NCI-H748 (cell line): Measurements from ENCODE around the gene HOXC10.

Experiments used
- DNase-seq: peaks from one replicate; lab custom pipeline; 2025; ENCODE audit not compliant: unreplicated experiment; lab: John Stamatoyannopoulos, UW

The HOXC10 gene

DNA sequence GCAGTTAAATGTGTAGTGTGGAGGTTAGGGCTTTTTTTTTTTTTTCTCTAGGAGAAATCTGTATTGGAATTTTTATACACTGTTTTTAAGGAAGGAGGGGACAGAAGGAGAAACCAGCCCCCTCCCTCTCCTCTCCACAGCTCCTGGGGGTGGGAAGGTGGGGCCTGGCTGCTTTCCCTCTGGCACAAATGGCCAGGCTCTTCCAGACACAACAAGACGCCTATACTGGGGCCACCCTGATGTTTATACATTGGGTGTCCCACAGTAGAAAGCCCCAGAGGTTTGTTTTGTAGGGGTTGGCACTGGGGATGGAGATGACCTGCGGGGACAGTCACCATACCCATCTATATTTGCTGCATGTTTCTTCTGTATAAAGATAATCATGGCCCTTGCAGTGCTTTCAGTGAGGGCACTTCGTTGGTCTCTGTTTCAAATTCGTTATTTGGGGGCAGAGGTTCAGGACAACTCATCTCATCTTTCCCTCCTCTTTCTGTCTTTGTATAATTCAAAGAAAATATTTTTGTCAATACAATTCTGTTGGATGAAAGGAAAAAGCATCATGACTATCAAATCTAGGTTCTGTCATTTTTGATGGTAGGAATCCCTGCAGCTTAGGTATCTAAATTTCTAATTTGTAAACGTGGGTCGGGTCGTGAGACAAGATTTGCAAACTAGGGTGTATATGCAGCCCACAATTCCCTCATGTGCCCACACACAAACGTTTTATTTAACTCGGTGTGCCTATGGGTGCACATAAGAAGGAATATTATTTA lies 7.9 kb upstream of the HOXC10 start:
- no peak for DNase-seq

DNA sequence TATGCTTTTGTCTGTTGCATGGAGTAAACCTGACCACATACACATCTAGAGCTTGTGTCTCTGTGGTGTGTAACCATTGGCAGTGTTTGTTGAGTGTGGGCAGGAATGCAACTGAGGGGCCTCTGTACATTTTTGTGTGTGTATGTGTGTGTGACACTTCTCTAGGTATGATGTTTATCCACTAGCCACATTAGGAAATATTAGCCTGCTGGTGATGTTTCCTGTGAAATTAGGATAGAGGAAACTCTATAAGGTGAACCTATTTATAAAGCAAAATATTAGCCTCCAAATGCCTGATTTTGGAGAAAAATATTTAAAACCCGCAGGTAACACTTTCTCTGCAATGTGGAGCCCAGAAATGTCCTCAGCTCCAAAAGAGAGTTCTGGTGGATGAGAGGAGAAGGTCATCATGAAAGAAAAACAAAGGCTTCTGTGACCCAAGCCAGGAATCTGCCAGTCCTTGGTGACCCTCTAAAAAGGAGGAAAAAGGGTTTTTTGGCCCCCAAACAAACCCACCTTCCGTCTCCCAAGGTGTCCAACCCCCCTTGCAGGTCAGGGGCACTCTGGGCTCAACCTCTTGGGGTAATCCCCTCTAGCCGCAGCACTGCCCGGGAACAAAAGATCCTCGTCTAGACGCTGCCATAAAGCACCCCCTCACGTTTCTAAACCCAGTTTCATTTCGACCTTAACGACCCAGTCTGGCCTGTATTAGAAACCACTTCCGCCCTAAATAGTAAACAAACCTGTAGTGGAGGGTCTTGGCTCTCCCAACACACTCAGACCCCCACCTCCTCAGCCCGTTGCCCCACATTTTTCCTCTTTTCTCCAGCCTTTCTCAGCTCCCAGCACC lies 7.1 kb upstream of the HOXC10 start:
- no peak for DNase-seq

DNA sequence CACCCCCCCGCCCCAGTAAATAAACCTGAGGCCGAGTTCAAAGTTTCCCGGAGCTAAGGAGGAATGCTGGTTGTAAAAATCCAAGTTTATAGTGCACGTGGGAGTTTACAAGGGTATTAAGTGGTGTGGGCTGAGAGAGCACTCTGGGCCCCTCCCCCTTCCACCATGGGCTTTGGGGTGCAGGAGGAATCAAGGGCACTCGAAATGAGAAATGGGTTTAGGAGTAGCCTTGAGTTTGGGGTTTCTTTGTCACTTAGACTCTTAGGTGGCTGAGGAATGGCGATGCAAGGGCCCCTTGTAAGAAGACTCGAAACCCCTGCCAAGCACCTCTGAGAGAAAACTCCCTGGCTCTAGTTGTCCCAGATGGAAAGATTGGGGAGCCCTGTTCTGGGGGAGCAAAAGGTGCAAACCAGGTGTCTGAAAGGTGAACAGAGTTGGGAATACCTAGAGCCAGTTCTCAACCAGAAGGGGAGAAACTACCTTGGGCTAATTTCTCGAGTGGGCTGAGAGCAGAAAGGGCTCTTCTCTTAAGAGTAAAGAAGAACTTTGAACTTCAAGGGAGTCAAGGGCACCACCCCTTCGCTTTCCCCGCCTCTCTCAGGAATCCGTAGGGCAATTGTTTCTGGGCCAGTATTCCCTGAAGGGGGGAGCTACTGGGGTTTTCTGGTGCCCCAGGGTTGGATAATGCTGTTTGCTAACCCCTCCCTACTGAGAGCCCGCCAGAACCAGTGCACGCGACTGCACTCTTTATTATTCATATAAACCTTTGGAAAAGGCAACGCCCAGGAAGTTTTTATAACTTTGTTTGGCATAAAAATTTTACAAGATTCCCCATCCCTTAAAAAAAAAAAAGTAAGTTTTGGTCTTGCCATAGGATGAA lies 6.2 kb upstream of the HOXC10 start:
- DNase-seq = peak; percentile 16

DNA sequence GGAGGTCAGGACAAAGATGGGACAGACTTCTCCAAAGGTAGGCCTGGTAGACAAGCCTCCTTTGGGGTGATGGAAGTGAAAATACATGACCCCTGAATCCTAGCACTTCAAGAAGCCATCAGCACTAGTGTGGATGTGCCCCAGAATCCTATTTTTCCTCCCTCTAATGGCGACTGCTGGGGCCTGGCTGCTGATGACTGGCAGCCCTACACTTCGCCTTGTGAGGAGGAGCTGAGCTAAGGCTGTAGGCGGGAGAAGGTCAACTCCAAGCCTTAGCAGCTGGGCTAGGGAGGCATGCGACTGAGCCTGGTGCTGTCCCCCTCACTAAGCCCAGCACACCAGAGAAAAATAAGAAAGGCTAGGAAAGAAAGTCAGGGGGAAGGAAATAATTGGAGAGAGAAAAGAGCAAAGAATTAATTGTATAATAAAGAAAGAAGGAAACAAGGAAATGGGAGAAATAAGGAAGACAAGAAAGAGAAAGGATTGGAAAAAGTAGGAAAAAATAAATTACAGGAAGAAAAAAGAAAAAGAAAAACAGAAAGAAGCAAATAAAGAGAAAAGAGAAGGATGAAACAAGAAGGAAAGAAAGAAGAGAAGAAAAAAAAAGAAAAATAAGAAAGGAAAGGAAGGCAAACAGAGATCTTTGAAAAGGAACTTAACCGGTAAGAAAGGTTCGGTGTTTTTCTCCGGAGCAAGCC lies 4.7 kb upstream of the HOXC10 start:
- no peak for DNase-seq

DNA sequence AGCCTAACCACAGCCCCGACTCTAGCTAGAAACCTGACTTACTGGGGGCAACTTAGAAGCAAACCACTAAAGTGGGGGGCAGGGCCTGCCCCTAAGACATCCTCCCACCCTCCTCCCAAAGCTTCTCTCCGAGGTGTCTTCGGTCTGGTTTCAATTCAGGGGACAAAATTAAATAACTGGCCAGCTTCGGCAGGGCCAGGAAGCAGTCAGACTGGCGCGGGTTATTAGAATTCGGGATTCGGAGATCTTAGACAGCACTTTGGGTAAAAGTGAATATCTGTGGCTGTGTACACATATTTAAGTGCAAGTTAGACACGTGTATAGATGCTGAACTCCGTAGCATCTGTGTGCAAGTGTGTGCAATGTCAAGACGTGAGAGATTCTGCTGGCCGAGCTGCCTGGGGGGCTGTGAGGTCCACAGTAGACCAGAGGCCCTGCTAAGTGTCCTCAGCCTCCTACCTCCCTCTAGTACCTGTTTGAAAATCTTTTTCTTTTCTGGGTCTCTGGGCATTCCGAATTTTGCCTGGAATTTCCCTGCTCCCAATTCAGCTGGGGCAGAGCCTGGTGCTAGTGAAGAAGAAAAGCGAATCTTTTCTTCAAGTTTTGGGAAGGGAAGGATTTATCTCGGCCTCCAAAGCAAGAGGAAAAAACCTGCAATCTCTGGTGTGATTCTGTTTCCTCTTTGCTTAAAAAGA lies 4.0 kb upstream of the HOXC10 start:
- no peak for DNase-seq

DNA sequence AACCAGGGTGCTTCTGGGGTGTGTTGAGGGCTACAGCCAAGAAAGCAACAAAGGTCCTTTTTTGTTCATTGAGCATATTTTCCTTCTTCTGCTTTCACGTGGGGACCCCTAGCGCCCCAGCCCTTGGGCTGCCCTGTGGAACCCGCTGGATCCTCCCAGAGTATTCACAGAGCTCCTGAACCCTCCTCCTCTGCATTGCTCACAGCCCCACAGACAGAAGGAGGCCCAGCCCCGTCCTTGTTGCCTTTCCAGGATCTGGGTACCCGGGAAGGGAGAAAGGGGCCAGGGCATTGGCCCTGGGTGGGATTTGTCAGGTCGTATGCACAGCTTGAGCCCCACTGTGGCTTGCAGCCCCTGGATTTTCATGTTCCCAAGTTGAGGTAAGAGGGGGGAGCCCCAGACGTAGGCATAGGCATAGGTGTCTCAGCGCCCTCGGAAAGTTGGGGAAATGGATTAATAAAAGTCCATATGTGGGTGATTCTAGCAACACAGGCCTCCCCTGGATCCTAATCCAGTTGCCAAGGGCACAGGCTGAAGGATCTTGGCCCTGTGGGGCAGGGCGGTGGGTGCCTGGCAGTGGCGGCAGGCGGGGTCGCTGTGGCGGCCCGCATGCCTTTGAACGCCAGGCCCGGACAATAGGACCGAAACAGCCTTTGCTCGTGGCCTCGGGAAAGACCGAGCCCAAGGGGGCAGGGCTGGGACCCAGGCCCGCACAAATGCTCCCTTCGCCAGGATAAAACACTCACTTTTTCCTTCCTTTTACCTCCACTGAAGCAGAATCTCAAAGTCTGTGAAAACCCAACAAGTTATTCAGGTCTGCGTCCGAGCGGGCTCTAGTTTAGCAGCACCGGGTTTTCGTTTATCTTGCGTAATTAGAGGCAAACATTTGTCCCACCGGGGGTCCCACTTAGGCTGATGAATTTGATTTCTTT lies 3.0 kb upstream of the HOXC10 start:
- DNase-seq = no peak

DNA sequence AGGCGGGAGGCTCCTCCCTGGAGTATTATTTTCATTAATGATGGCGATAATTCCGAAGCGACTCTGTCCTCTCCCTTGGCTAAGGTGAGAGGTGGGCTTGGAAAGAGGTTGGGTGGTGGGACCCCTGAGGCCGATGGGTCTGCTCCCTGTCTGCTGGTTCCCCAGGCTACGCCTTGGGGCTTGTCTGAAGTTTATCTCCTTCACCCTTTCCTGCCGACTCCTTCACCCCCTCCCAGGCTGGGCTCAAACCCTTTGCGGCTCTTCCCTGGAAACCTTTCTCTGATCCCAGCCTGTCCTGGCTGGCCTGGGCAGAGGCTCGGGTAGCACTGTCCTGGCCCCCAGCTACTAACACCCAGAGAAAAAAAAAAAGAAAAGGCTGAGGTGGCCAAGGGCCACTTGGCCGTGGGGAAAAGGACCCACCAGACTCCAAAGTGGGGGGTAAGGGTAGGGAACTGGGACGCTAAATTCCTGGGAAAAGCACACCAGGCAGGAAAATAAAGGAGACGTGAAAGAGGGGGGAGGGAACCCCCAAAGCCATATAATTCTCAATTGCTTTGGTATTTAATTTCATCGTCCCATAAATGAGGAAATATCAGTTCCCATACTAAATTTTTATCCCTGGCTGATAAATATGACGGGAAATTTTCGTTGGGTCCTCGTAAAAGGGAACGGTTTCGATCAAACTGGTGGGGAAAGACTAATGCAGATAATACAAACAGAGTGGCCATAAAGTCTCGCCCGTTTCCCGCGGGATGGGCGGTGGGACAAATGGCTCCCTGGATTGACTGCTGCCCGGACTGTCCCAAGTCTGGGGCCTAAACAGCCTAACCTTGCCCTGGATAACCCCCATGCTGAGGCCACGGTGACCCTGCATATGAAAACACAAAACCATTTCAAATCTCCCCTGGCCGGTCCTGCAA lies 2.0 kb upstream of the HOXC10 start:
- no peak for DNase-seq

DNA sequence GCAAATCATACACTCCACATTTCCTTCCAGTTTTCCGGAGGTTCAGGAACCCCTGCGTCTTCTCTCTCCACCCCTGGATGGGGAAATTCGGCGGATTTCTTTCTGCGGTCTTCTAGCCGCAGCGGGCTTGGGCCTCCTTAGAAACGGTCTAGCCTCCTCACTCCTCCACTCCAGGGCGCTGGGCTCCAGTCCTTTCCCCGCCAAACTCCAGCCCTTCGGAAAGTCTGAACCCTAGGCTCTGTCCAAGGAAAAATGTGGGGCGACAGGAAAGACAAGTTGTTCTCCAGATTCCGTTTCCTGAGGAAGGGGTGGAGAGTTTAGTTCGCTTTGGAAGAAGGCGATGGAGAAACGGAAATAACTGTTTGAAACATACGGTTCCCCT lies 1.4 kb upstream of the HOXC10 start:
- DNase-seq = no peak

DNA sequence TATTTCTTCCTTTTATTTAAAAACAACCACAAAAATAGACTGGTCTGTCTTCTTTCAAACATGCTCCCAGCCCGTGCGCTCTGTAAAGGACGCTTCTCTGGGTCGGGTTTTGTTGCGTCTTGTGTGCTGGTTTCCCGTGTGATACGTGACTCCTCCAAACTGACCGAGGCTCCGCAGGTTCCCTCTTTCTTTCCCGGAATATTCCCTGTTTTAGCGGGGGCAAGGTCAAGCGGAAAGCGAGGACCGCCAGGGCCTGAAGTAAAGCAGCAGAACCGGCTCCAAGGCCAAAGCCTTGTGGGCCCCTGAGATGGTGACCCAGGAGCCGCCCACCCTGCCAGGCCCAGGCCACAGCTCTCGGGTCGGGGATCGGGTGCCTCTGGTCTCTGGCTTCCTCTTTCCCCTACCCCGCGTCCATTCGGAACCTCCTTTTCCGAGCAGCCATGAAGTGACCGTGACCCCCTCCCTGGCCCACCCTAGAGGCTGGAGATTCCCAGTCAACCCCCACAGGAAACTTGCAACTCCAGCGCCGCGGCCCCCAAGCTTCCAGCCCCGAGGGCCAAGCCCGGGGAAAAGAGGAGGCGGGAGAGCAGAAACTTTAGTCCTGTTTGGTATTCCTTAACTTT lies 885 bp upstream of the HOXC10 start:
- no peak for DNase-seq

DNA sequence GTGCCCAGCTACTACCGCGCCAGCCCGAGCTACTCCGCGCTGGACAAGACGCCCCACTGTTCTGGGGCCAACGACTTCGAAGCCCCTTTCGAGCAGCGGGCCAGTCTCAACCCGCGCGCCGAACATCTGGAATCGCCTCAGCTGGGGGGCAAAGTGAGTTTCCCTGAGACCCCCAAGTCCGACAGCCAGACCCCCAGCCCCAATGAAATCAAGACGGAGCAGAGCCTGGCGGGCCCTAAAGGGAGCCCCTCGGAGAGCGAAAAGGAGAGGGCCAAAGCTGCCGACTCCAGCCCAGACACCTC lies 697 bp downstream of the HOXC10 start:
- no peak for DNase-seq

DNA sequence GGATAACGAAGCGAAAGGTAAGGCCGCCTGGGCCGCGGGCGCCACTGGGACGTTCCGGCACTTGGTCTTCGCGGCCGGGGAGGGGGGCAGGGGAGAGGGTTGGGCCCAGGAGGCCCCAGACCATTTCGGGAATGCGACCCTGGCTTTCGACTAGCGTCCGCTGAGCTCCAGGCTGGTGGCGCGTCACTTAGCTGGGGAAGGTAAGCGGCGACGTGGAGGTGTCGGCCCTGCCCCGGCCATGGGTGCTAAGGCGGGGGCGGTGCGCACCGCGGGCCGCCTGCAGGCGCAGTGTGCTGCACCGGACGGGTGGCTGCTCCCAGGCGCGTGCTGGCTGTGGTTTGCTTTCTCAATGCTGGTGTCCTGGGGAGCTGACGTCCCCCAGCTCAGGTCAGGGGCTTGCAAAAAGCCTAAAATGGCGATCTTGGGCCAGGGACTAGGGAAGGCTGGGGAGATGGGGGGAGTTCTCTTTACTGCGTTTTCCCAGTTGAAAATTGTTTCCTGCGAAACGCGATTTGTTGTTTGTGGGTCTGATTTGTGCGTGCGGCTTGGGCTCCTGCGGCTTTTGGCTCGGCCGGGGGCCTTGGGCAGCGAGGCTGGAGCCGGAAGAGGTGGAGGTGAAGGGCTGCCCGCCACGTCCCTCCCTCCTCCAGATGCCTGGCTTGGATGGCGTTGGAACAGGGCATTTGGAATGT lies 1.2 kb downstream of the HOXC10 start:
- no peak for DNase-seq

DNA sequence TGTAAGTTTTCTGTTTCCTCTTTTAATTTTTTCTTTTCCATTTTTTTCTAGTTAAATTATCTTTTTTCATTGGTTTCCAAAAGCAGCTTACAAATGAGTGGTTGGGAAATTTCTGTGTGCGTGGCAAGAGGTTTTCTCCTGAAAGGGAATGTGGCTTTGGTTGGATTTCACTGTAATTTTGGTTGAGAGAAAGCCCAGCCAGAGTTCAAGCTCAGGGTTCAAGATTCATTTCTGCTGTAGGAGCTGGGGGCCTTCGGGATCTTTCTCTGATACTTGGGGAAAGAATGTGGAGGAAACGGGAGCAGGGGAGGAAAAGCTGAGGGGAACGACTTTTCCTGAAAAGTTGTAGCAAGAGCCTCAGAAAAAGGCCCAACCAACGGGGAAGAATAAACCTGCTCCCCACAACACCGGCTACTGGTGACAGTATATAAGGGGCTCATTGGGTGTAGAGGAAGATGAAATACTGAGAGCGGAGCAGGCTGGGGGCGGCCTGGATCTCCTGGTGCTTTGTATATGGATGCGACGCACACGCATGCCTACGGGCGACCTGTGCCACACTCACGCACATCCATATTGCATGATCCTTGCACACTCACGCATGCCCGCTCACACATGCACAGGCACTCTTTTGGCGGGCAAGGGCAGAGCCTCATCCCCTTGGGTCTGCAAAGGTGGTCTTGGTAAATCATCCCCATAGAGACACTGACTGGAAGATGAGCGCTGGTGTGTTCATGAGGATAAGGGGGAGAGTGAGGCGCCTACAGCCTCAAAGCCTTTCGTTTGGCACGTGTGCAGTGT lies 1.9 kb downstream of the HOXC10 start:
- no peak for DNase-seq

DNA sequence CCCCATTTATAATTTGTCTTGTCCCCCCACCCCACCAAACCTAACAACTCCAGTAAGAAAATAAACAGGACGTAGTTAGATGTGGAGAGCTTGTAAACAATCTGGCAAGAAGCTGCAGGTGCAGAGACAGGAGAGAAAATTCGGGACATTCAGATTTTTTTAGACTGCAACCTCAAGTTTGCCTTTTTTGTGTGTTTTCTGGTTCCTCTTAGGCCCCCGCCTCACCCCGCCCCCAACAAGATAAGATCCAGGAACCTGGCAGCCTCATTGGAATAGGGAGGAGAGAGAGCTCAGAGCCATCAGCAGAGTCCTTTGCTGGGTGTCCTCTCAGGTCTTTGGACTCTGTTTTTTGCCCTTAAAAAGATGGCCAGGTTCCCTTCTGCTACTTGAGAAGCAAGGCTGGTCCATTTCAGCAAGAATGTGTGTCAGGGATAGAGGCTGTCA lies 2.9 kb downstream of the HOXC10 start:
- DNase-seq = no peak

DNA sequence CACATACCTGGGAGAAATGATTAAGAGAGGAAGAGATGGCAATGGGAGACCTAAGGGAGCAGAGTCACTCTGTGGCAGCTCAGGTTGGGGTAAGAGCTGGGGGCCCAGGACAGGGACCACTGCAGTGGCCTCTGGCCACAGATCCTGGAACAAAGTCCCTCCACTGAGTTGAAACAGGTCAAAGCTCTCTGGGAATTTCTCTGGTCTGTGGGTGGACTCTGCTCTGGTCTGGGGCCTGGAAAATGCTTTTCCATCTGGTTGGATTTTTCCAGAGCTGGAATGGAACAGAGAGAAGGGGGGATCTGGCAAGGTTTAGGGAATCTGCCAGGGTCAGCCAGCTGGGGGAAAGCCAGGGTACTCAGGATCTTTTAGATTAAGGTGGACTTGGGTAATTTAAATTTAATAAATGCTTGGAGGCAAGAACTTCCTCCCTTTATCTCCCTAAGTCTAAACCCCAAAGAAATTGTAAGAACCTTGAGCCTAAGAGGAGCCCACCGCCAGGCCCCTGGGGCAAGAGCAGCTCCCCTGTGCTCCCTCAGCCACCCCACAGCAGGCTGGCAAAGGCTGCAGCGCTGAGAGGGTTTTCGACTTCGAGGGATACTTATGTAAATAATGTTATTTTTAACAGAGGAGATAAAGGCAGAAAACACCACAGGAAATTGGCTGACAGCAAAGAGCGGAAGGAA lies 3.7 kb downstream of the HOXC10 start:
- no peak for DNase-seq

DNA sequence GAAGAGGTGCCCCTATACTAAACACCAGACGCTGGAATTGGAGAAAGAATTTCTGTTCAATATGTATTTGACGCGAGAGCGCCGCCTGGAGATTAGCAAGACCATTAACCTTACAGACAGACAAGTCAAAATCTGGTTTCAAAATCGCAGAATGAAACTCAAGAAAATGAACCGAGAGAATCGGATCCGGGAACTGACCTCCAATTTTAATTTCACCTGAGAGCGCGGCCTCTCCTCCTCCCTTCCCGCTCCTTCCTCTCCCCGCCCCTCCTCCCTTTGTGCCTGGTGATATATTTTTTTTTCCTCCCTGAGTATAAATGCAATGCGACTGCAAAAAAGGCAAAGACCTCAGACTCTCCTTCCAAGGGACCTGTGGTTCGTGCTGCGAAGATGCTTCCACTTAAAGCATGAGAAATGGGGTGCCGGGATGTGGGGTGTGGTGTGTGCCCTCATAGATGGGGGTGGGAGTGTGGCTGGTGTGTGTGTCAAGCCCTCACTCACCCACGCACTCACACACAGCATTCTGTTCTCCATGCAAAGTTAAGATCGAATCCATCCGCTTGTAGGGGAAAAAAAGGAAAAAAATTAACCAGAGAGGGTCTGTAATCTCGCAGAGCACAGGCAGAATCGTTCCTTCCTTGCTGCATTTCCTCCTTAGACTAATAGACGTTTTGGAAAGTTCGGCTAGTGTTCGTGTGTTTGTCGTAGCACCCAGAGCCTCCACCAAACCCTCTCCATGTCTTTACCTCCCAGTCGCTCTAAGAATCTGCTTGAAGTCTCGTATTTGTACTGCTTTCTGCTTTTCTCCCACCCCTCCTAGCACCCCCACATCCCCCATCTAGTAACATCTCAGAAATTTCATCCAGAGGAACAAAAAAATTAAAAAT lies 4.5 kb downstream of the HOXC10 start:
- peak; percentile 69 for DNase-seq
